ENCODE data around the gene UGDH. TPM values are rescaled to one million over a fixed set of nuclear protein-coding genes. Genes with fewer than 3 reads are reported as not detected.
A peak's percentile ranks its signal among the peaks of the same experiment; 100 is the strongest.

Gene UGDH
- total and polyA plus RNA-seq, 9 donors = 37.5 to 78.1 (median 44.5) TPM

DNA sequence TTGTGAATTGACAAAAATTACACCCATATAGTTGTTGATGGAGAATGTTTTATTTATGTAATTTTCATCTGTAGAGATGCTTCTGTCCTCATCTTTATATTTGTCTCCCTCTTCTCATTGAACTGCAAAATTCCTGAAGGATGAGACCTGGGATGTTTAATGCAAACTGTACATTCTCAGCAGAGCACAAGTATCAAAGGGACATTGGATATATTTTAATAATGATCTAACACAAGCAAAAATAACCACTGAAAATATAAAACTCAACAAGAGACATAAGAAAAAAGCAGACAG is 28.6 kb downstream of the UGDH start:
- DNase-seq = no peak
- Histone ChIP-seq H3K4me1 (ENCODE audit: control insufficient read depth, insufficient read depth, low read length) (no peaks in the 10 kb centered on the region), H3K4me3 (ENCODE audit: low read length) (no peak overlapping the region), H3K36me3 (ENCODE audit: control insufficient read depth, insufficient read depth, low read length) (peaks cover 18% of the 10 kb centered on the region), H3K9me3 (replicated peaks; ENCODE audit: control insufficient read depth, low read depth, low read length) (no peaks in the 10 kb centered on the region), H3K27ac (ENCODE audit: low read length) (no peak overlapping the region), H3K27me3 (ENCODE audit: control insufficient read depth, insufficient read depth, low read length) (no peaks in the 10 kb centered on the region)

GRCh38 chr4:39497909-39498726 is 29.1 kb downstream of the UGDH start:
- WGBS (ENCODE audit: insufficient coverage) = no CpG with 5 or more reads among the region's 1 CpG
- no peak for DNase-seq
- Histone ChIP-seq H3K4me1 (ENCODE audit: control insufficient read depth, insufficient read depth, low read length) (no peaks in the 10 kb centered on the region), H3K27me3 (ENCODE audit: control insufficient read depth, insufficient read depth, low read length) (no peaks in the 10 kb centered on the region), H3K36me3 (ENCODE audit: control insufficient read depth, insufficient read depth, low read length) (peaks cover 13% of the 10 kb centered on the region), H3K27ac (ENCODE audit: low read length) (no peak overlapping the region), H3K9me3 (replicated peaks; ENCODE audit: control insufficient read depth, low read depth, low read length) (no peaks in the 10 kb centered on the region), H3K4me3 (ENCODE audit: low read length) (no peak overlapping the region)

DNA sequence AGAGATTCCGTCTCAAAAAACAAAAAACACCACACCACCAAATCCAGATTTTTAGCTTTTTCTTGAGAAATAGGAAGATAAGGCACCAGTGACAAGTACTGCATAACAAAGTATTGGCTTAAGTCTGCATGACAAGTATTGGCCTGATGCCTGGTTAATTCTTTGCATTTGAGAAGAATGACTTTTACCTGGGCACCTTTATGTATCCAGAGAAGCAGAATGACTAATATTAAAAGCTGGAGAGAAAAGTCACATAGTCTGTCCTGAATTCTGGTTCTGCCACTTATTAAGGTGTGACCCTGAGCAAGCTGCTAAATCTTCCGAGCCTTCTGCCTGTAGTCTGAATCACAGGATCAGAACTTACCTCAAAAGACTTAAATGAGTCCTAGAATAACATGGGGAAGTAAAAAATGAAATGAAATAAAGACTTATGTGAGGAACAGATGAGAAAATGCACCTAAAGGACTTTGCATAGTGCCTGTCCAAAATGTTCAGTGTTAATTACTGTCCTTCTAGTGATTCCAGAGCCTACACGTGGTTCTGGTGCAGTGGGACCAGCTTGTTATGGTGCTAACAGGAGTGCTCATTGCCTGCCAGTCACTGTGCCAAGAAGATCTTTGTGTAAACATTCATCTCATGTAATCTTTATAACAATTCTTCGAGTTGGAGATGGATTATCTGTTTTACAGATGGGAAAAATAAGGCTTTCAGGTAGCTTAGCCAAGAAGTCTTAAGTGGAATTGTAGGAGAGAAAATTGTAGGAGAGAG is 31.6 kb downstream of the UGDH start:
- no peaks in the 10 kb centered on the region for H3K27me3 ChIP-seq (ENCODE audit: control insufficient read depth, insufficient read depth, low read length)
- H3K4me3 ChIP-seq (ENCODE audit: low read length) = no peak overlapping the region
- peak; percentile 58 for DNase-seq
- WGBS (ENCODE audit: insufficient coverage) = no CpG with 5 or more reads among the region's 4 CpGs
- peaks cover 3% of the 10 kb centered on the region for H3K36me3 ChIP-seq (ENCODE audit: control insufficient read depth, insufficient read depth, low read length)
- no peak overlapping the region for H3K27ac ChIP-seq (ENCODE audit: low read length)
- H3K9me3 ChIP-seq (replicated peaks; ENCODE audit: control insufficient read depth, low read depth, low read length) = no peaks in the 10 kb centered on the region
- no peaks in the 10 kb centered on the region for H3K4me1 ChIP-seq (ENCODE audit: control insufficient read depth, insufficient read depth, low read length)

GRCh38 chr4:39494354-39494753 is 32.9 kb downstream of the UGDH start:
- Histone ChIP-seq H3K27ac (ENCODE audit: low read length) (no peak overlapping the region), H3K4me1 (ENCODE audit: control insufficient read depth, insufficient read depth, low read length) (no peaks in the 10 kb centered on the region), H3K36me3 (ENCODE audit: control insufficient read depth, insufficient read depth, low read length) (peaks cover 3% of the 10 kb centered on the region), H3K4me3 (ENCODE audit: low read length) (no peak overlapping the region), H3K27me3 (ENCODE audit: control insufficient read depth, insufficient read depth, low read length) (no peaks in the 10 kb centered on the region), H3K9me3 (replicated peaks; ENCODE audit: control insufficient read depth, low read depth, low read length) (no peaks in the 10 kb centered on the region)
- WGBS (ENCODE audit: insufficient coverage) = 100% methylated on average over 1 of the region's 1 CpG
- DNase-seq = no peak

GRCh38 chr4:39490322-39490721 is 36.9 kb downstream of the UGDH start:
- Histone ChIP-seq H3K36me3 (ENCODE audit: control insufficient read depth, insufficient read depth, low read length) (no peaks in the 10 kb centered on the region), H3K27me3 (ENCODE audit: control insufficient read depth, insufficient read depth, low read length) (no peaks in the 10 kb centered on the region), H3K9me3 (replicated peaks; ENCODE audit: control insufficient read depth, low read depth, low read length) (no peaks in the 10 kb centered on the region), H3K4me1 (ENCODE audit: control insufficient read depth, insufficient read depth, low read length) (no peaks in the 10 kb centered on the region), H3K4me3 (ENCODE audit: low read length) (no peak overlapping the region), H3K27ac (ENCODE audit: low read length) (no peak overlapping the region)
- no CpG with 5 or more reads among the region's 2 CpGs for WGBS (ENCODE audit: insufficient coverage)
- DNase-seq = no peak

DNA sequence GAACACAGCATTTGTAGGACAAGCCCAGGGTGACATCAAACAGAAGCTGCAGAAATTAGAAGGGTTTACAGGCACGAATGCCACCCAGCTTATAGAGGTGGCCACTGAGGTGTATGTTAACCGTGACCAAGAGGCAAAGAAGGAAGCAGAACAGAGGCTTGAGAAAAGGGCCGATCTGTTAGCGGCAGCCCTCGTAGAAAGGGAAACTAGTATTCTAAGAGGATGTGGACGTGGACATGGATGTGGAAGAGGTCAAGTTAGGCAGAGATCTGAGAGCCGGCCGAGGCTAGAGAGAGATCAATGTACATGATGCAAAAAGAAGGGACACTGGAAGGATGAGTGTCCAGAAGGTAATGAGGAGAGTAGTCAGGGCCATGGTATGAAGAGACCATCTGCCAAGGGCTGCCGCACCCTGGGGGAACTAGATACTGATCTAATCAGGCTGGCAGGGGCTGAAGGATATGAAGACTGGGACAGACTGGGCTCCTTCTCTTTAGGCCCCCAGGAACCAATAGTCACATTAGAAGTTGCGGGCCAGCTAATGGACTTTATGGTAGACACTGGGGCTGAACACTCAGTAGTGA is 40.9 kb downstream of the UGDH start:
- H3K27ac ChIP-seq (ENCODE audit: low read length) = no peak overlapping the region
- no peak for DNase-seq
- 84% methylated on average over 9 of the region's 10 CpGs for WGBS (ENCODE audit: insufficient coverage)
- no peaks in the 10 kb centered on the region for H3K27me3 ChIP-seq (ENCODE audit: control insufficient read depth, insufficient read depth, low read length)
- peaks cover 5% of the 10 kb centered on the region for H3K9me3 ChIP-seq (replicated peaks; ENCODE audit: control insufficient read depth, low read depth, low read length)
- no peaks in the 10 kb centered on the region for H3K4me1 ChIP-seq (ENCODE audit: control insufficient read depth, insufficient read depth, low read length)
- H3K4me3 ChIP-seq (ENCODE audit: low read length) = no peak overlapping the region
- H3K36me3 ChIP-seq (ENCODE audit: control insufficient read depth, insufficient read depth, low read length) = no peaks in the 10 kb centered on the region

GRCh38 chr4:39484582-39485272 is 42.5 kb downstream of the UGDH start:
- H3K27ac ChIP-seq (ENCODE audit: low read length) = no peak overlapping the region

DNA sequence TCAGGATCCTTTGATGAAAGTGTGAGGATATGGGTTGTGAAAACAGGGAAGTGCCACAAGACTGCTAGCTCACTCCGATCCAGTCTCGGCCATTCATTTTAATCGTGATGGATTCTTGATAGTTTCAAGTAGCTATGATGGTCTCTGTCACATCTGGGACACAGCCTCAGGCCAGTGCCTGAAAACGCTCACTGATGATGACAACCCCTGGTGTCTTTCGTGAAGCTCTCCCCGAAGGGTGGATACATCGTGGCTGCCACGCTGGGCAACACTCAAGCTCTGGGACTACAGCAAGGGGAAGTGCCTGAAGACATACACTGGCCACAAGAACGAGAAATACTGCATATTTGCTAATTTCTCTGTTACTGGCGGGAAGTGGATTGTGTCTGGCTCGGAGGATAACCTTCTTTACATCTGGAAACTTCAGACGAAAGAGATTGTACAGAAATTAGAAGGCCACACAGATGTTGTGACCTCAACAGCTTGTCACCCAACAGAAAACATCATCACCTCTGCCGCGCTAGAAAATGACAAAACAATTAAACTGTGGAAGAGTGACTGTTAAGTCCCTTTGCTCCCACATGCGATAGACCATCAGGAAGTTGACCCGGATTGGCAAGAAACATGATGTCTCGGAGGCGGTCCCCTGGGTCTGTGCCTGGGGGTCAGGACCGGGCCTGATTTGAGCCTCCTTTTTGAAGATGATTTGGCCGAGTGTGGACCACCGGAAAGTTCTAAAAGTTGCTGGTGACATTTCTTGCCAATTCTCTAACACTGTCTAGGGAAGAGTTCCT is 46.1 kb downstream of the UGDH start:
- Histone ChIP-seq H3K4me1 (ENCODE audit: control insufficient read depth, insufficient read depth, low read length) (no peaks in the 10 kb centered on the region), H3K36me3 (ENCODE audit: control insufficient read depth, insufficient read depth, low read length) (peaks cover 5% of the 10 kb centered on the region), H3K9me3 (replicated peaks; ENCODE audit: control insufficient read depth, low read depth, low read length) (peaks cover 5% of the 10 kb centered on the region), H3K27me3 (ENCODE audit: control insufficient read depth, insufficient read depth, low read length) (no peaks in the 10 kb centered on the region), H3K4me3 (ENCODE audit: low read length) (no peak overlapping the region), H3K27ac (ENCODE audit: low read length) (no peak overlapping the region)
- WGBS (ENCODE audit: insufficient coverage) = 81% methylated on average over 12 of the region's 21 CpGs
- DNase-seq = no peak

More at GRCh38 chr4:39484582-39485272, 42.5 kb downstream of the UGDH start:
- no peaks in the 10 kb centered on the region for H3K36me3 ChIP-seq (ENCODE audit: control insufficient read depth, insufficient read depth, low read length)
- H3K4me1 ChIP-seq (ENCODE audit: control insufficient read depth, insufficient read depth, low read length) = no peaks in the 10 kb centered on the region
- H3K27me3 ChIP-seq (ENCODE audit: control insufficient read depth, insufficient read depth, low read length) = no peaks in the 10 kb centered on the region
- no peak overlapping the region for H3K4me3 ChIP-seq (ENCODE audit: low read length)
- WGBS (ENCODE audit: insufficient coverage) = 89% methylated on average over 3 of the region's 6 CpGs
- H3K9me3 ChIP-seq (replicated peaks; ENCODE audit: control insufficient read depth, low read depth, low read length) = peaks cover 5% of the 10 kb centered on the region
- no peak for DNase-seq

DNA sequence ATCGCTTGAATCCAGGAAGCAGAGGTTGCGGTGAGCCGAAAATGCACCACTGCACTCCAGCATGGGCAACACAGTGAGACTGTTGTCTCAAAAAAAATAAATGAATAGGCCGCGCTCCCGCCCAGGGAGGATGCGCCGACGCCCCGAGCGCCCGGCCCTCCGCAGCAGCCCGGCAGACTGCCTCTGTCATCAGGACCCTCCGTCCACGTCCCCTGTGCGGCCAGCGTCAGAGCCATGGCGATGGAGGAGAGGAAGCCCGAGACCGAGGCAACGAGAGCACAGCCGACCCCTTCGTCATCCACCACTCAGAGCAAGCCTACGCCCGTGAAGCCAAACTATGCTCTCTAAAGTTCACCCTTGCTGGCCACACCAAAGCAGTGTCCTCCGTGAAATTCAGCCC is 47.0 kb downstream of the UGDH start:
- Histone ChIP-seq H3K27me3 (ENCODE audit: control insufficient read depth, insufficient read depth, low read length) (no peaks in the 10 kb centered on the region), H3K4me3 (ENCODE audit: low read length) (no peak overlapping the region), H3K9me3 (replicated peaks; ENCODE audit: control insufficient read depth, low read depth, low read length) (peaks cover 5% of the 10 kb centered on the region), H3K4me1 (ENCODE audit: control insufficient read depth, insufficient read depth, low read length) (no peaks in the 10 kb centered on the region), H3K36me3 (ENCODE audit: control insufficient read depth, insufficient read depth, low read length) (peaks cover 6% of the 10 kb centered on the region), H3K27ac (ENCODE audit: low read length) (no peak overlapping the region)
- DNase-seq = no peak
- 96% methylated on average over 24 of the region's 27 CpGs for WGBS (ENCODE audit: insufficient coverage)

All from muscle of leg (tissue), 11 donors.